GM19467 (cell line): ENCODE results near the gene ARPC2.

Source experiments
- ATAC-seq: cut with Tn5 transposase; IDR thresholded peaks from one replicate; pipeline ENCODE4 v1.9.1; 2021; ENCODE audit warnings: mild to moderate bottlenecking, moderate library complexity; ENCODE audit not compliant: unreplicated experiment

The ARPC2 gene

GRCh38 chr2:218216336-218216673, 684 bp upstream of the ARPC2 start:
- no peak for ATAC-seq

- ATAC-seq: no peak
Observed at GRCh38 chr2:218217360-218218267, 625 bp downstream of the ARPC2 start.

- peak; percentile 40 for ATAC-seq
Observed at GRCh38 chr2:218218268-218219185, 1.5 kb downstream of the ARPC2 start.

GRCh38 chr2:218219934-218220333, 2.9 kb downstream of the ARPC2 start:
- no peak for ATAC-seq

- ATAC-seq: no peak
Observed at GRCh38 chr2:218221000-218221399, 4.0 kb downstream of the ARPC2 start.

GRCh38 chr2:218223046-218223445, 6.1 kb downstream of the ARPC2 start:
- no peak for ATAC-seq

GRCh38 chr2:218224186-218224585, 7.2 kb downstream of the ARPC2 start:
- no peak for ATAC-seq

- no peak for ATAC-seq
Observed at GRCh38 chr2:218226903-218227302, 9.9 kb downstream of the ARPC2 start.

GRCh38 chr2:218228366-218229090, 11.5 kb downstream of the ARPC2 start:
- ATAC-seq: no peak

GRCh38 chr2:218229239-218229638, 12.2 kb downstream of the ARPC2 start:
- peak; percentile 57 for ATAC-seq

- ATAC-seq: no peak
Observed at GRCh38 chr2:218229851-218230250, 12.9 kb downstream of the ARPC2 start.

GRCh38 chr2:218230882-218231281, 13.9 kb downstream of the ARPC2 start:
- peak; percentile 56 for ATAC-seq

GRCh38 chr2:218233543-218233942, 16.6 kb downstream of the ARPC2 start:
- ATAC-seq: no peak

- no peak for ATAC-seq
Observed at GRCh38 chr2:218234521-218234920, 17.5 kb downstream of the ARPC2 start.

- ATAC-seq: no peak
Observed at GRCh38 chr2:218235017-218235416, 18.0 kb downstream of the ARPC2 start.

- no peak for ATAC-seq
Observed at GRCh38 chr2:218236829-218237228, 19.8 kb downstream of the ARPC2 start.

GRCh38 chr2:218238887-218239286, 21.9 kb downstream of the ARPC2 start:
- ATAC-seq: no peak

GRCh38 chr2:218244204-218244603, 27.2 kb downstream of the ARPC2 start:
- ATAC-seq: no peak

- no peak for ATAC-seq
Observed at GRCh38 chr2:218244665-218245064, 27.7 kb downstream of the ARPC2 start.

- no peak for ATAC-seq
Observed at GRCh38 chr2:218245214-218245613, 28.2 kb downstream of the ARPC2 start.

- no peak for ATAC-seq
Observed at GRCh38 chr2:218249691-218250090, 32.7 kb downstream of the ARPC2 start.
